ENCODE results near the gene TXNRD1.
"Not testable (repeated sequence)": the region's sequence is repeated elsewhere in the genome, so short reads cannot be mapped to it uniquely, and the experiment has no call there.

TXNRD1 gene

GRCh38 chr12:104197264-104197663 is 18.3 kb upstream of the TXNRD1 start:
- DNase-seq: no peak

GRCh38 chr12:104199964-104200363 is 15.6 kb upstream of the TXNRD1 start:
- DNase-seq: no peak

- DNase-seq: no peak
These were observed 14.2 kb upstream of the TXNRD1 start for GRCh38 chr12:104201238-104202001.

GRCh38 chr12:104204690-104205480 is 10.7 kb upstream of the TXNRD1 start:
- DNase-seq: no peak

GRCh38 chr12:104207416-104208205 is 8.0 kb upstream of the TXNRD1 start:
- DNase-seq: no peak

GRCh38 chr12:104212516-104212915 is 3.1 kb upstream of the TXNRD1 start:
- DNase-seq: no peak

- DNase-seq: no peak
These were observed 1.6 kb upstream of the TXNRD1 start for GRCh38 chr12:104213952-104214351.

- no peak for DNase-seq
These were observed 944 bp downstream of the TXNRD1 start for GRCh38 chr12:104216521-104216924.

GRCh38 chr12:104218506-104218905 is 2.9 kb downstream of the TXNRD1 start:
- not testable (repeated sequence) for DNase-seq

- DNase-seq: peak; percentile 48
These were observed 3.4 kb downstream of the TXNRD1 start for GRCh38 chr12:104218935-104219334.

- DNase-seq: peak; percentile 98
These were observed 3.8 kb downstream of the TXNRD1 start for GRCh38 chr12:104219361-104219892.

- peak; percentile 94 for DNase-seq
These were observed 4.4 kb downstream of the TXNRD1 start for GRCh38 chr12:104219908-104220404.

- no peak for DNase-seq
These were observed 5.4 kb downstream of the TXNRD1 start for GRCh38 chr12:104220931-104221330.

- DNase-seq: no peak
These were observed 7.4 kb downstream of the TXNRD1 start for GRCh38 chr12:104222976-104223375.

- DNase-seq: no peak
These were observed 8.1 kb downstream of the TXNRD1 start for GRCh38 chr12:104223712-104224111.

- peak; percentile 77 for DNase-seq
These were observed 11.1 kb downstream of the TXNRD1 start for GRCh38 chr12:104226672-104227071.

GRCh38 chr12:104230304-104231095 is 14.9 kb downstream of the TXNRD1 start:
- DNase-seq: no peak

- DNase-seq: no peak
These were observed 17.2 kb downstream of the TXNRD1 start for GRCh38 chr12:104232609-104233280.

GRCh38 chr12:104234926-104235499 is 19.4 kb downstream of the TXNRD1 start:
- DNase-seq: no peak

- no peak for DNase-seq
These were observed 22.4 kb downstream of the TXNRD1 start for GRCh38 chr12:104237930-104238329.
